ENCODE data around the gene PRPS1L1.

DNA sequence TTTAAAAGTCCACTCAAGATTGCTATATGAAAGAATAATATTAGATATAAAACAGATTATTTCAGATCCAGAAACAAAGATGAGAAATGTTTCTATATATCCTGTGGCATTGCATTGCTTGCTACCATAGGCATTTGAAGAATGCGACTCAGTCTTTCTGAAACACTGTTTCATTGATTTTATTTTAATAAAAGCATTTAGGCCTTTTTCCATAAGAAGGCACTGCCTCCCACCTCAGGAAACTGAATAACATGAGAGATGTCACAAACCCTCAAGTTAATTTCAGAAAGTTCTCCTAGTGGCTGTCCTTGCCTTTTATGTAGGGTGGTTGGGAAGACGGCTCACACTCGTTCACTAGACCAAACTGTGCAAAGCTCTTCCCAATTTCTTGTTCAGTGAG is 23.3 kb downstream of the PRPS1L1 start:
- TF ChIP-seq EZH2phosphoT487 (IDR thresholded peaks at IDR 0.05; ENCODE audit: borderline replicate concordance, low read depth) (no peak), TAF1 (IDR thresholded peaks at IDR 0.05; ENCODE audit: borderline replicate concordance, low read depth, low read length) (no peak), CHD2 (IDR thresholded peaks at IDR 0.05; ENCODE audit: low read length, partially characterized antibody) (no peak), TEAD4 (IDR thresholded peaks at IDR 0.05; ENCODE audit: borderline replicate concordance, insufficient read depth) (no peak)
- TF ChIP-seq, protein P1, sequence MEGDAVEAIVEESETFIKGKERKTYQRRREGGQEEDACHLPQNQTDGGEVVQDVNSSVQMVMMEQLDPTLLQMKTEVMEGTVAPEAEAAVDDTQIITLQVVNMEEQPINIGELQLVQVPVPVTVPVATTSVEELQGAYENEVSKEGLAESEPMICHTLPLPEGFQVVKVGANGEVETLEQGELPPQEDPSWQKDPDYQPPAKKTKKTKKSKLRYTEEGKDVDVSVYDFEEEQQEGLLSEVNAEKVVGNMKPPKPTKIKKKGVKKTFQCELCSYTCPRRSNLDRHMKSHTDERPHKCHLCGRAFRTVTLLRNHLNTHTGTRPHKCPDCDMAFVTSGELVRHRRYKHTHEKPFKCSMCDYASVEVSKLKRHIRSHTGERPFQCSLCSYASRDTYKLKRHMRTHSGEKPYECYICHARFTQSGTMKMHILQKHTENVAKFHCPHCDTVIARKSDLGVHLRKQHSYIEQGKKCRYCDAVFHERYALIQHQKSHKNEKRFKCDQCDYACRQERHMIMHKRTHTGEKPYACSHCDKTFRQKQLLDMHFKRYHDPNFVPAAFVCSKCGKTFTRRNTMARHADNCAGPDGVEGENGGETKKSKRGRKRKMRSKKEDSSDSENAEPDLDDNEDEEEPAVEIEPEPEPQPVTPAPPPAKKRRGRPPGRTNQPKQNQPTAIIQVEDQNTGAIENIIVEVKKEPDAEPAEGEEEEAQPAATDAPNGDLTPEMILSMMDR (IDR thresholded peaks at IDR 0.05), result no peak
